ENCODE data around the gene ZNF814.

The ZNF814 gene

DNA sequence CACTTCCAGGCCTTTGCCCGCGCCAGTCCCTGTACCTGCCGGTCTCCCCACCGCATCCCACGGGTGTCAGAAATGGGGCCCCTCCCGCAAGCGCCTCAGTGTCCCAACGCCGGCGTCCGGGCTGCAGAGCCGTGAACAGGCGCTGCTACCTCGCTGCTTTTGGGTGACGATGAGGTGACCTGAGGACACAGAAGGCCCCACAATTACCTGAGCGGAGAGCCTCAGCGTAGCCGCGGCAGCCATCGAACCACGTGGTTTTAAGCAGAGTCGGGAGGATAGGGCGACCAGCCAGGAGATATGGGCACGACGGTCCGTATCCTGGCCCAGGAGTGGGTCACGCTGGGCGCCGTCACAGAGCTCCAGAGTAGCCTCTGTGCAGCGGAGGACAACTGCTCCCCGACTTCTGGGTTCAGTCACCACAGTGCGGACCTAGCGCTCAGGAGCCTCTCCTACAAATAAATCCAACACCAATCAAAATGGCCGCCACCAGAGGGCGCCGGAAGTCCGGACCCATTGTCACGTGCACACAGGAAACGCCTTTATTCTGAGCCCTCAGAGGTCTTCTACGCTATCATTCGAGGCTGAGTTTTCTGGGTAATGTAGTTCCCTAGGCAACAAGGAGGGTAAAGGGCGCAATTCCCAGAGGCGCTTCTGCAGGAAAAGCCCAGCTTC is at the start of gene ZNF814:
ZNF814 (minus strand) TSS at position 478 of the 672 bp plus-strand sequence; CDS start at position 243, 235 bp downstream.
- TF ChIP-seq, protein P1, sequence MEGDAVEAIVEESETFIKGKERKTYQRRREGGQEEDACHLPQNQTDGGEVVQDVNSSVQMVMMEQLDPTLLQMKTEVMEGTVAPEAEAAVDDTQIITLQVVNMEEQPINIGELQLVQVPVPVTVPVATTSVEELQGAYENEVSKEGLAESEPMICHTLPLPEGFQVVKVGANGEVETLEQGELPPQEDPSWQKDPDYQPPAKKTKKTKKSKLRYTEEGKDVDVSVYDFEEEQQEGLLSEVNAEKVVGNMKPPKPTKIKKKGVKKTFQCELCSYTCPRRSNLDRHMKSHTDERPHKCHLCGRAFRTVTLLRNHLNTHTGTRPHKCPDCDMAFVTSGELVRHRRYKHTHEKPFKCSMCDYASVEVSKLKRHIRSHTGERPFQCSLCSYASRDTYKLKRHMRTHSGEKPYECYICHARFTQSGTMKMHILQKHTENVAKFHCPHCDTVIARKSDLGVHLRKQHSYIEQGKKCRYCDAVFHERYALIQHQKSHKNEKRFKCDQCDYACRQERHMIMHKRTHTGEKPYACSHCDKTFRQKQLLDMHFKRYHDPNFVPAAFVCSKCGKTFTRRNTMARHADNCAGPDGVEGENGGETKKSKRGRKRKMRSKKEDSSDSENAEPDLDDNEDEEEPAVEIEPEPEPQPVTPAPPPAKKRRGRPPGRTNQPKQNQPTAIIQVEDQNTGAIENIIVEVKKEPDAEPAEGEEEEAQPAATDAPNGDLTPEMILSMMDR (conservative IDR thresholded peaks at IDR 0.05; ENCODE audit: low read depth, low read length), result peak; percentile 37
- H3K4me3 ChIP-seq (ENCODE audit: low read length), result peak within 1 kb of the TSS; percentile 91
- peak; percentile 59 for DNase-seq (ENCODE audit: low read depth)

DNA sequence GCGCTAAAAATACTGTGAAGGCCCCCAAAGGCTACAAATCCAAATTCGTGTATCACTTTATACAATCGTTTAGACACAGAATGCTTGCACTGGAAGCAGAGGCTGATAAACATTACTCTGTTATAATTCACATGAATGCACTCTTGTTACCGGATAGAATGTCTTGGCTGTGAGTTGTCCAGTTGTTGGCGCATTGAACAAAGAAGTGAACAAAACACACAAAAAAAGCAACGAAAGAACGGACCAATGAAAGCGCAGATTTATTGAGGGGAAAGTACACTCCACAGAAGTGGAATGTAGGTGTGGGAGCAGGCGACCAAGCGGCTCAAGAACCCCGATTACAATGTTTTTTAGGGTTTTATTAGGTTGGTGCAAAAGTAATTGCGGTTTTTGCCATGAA is 46.9 kb upstream of the ZNF814 start:
- TF ChIP-seq, protein P1 (conservative IDR thresholded peaks at IDR 0.05; ENCODE audit: low read depth, low read length), result no peak
- no peak overlapping the region for H3K4me3 ChIP-seq (ENCODE audit: low read length)
- no peak for DNase-seq (ENCODE audit: low read depth)

DNA sequence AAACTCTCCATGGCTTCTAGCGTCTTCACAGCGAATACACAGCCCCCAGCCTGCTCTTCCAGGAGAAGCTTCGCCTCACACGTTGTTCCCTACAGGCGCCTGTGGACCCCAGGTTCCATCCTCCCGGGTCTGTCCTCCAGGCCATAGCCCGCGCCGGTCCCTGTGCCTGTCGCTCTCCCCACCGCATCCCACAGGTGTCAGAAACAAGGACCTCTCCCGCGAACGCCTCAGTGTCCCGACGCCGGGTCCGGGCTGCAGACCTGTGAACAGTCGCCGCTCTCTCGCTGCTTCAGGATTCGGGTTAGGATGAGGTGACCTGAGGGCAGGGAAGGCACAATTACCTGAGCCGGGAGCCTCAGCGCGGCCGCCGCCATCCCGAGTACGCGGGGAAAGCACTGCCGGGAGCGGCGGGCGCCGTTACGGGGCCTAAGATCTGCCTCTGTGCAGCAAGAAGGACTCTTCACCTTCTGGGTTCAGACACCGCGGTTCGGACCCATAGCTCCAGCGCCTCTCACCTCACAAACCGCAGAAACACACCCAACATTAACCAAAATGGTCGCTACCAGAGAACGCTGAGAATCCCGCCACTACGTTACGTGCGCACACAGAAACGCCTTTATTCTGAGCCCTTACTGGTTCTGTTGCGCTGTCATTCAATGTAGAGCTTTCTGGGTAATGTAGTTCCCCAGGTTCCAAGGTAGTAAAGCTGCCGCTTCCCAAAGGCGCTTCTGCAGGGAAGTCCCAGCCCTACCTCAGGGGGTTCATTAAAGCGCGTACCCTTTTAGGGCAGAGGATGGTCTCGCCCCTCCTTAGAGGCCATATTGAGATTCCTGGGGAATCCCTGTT is 46.2 kb upstream of the ZNF814 start, which contains the start of gene ZNF418:
ZNF418 (minus strand) TSS at position 583 of the 846 bp plus-strand sequence. CDS start 1,580 bp downstream, outside the sequence.
- TF ChIP-seq, protein P1 (conservative IDR thresholded peaks at IDR 0.05; ENCODE audit: low read depth, low read length), result no peak
- DNase-seq (ENCODE audit: low read depth), result peak; percentile 54
- H3K4me3 ChIP-seq (ENCODE audit: low read length), result peak within 1 kb of the TSS; percentile 82

DNA sequence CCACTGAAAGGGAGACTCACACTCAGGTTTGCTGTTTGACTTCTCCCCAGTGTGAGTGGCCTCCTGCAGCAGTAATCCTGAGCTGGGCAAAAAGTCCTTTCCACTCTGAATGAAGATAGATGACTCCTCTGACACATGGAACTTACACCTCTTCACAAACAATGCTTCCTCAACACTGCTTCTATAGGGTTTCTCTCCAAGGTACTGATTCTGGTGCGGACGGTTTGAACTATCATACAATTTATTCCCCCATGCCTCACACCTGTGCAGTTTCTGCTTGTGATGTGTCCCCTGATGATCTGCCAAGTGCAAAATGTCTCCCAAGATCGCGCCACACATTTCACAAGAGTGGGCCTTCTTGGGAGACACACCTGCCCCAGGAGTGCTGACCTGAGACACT is 38.8 kb upstream of the ZNF814 start:
- no peak overlapping the region for H3K4me3 ChIP-seq (ENCODE audit: low read length)
- DNase-seq (ENCODE audit: low read depth), result no peak
- TF ChIP-seq, protein P1 (conservative IDR thresholded peaks at IDR 0.05; ENCODE audit: low read depth, low read length), result no peak

DNA sequence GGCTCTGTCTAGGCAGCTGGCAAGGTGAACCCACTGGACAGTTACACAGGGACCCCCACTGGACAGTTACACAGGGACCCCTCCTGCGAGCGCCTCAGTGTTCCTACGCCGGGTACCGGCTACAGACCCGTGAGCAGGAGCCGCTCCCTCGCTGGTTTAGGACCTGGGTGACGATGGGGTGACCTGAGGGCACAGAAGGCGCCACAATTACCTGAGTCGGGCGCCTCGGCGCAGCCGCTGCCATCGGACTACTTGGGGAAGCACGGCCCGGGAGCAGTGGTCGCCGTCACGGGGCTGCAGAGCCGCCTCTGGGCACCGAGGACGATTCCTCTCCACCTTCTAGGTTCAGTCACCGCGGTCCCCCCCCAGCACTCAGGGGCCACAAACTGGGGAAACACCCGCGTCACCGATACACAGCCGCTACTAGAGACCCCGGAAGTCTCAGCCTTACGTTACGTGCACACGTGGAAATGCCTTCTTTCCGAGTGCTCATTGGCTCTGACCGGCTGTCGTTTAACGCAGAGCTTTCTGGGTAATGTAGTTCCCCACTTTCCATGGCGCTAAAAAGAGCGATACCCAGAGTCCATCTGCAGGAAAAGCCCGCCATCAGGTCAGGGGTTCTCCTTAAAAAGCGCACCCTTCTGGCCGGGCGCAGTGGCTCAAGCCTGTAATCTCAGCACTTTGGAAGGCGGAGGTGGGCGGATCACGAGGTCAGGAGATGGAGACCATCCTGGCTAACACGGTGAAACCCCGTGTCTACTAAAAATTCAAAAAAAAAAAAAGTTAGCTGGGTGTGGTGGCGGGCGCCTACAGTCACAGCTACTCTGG is 27.5 kb upstream of the ZNF814 start, which contains the start of gene ZNF417:
ZNF417 (minus strand) TSS at position 425 of the 828 bp plus-strand sequence; CDS start at position 244, 181 bp downstream.
- TF ChIP-seq, protein P1 (conservative IDR thresholded peaks at IDR 0.05; ENCODE audit: low read depth, low read length), result peak; percentile 43

DNA sequence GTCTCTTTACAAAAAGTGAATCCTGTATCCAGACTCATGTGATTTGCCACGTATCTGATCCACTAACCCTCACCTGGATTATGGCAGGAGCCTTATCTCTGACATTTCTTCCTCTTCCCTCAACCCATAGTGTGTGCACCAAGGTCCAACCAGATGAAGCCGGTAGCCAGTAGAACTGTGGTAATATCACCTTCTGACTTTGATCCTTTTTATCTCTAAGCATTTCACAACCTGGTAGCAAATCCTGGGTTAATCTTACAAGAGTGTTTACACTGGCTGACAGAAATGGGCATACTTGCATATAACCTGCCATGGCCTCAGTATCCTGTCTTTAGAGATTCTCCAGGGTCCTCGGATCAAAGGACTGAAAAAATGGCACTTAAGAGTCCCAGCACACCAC is 25.7 kb upstream of the ZNF814 start:
- no peak for DNase-seq (ENCODE audit: low read depth)
- no peak overlapping the region for H3K4me3 ChIP-seq (ENCODE audit: low read length)
- TF ChIP-seq, protein P1 (conservative IDR thresholded peaks at IDR 0.05; ENCODE audit: low read depth, low read length), result no peak

More for the DNA sequence above, 27.5 kb upstream of the ZNF814 start, which contains the start of gene ZNF417:
- DNase-seq (ENCODE audit: low read depth), result peak; percentile 91
- peak within 1 kb of the TSS; percentile 86 for H3K4me3 ChIP-seq (ENCODE audit: low read length)
